ENCODE measurements around the gene REV3L. TPM values are rescaled to one million over a fixed set of nuclear protein-coding genes. Genes with fewer than 3 reads are reported as not detected.

The REV3L gene
- total RNA-seq, 1 experiment from 2014 or later = 25.3 TPM

DNA sequence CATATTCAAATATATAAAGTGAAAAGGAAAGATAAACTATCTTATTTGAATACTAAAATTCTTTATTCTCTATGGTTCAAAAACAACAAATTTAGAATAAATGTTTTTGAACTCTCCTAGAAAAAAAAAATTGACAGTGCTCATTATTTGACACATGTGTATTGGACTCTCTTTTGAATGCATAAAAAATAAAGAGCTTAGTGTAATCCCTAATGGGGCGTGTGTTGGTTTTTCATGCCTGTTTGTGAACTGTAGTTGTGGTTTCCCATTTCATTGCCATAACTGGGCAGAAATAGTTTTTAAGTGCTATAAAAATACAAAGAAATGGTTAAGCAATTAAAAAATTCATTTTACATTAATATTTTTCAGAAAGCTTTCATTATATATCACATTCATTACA lies 101.3 kb downstream of the REV3L start:
- H3K4me1 ChIP-seq (ENCODE audit: insufficient read depth, low read length) = peaks cover 12% of the 10 kb centered on the region
- ChIA-PET POLR2A (ENCODE audit: unreplicated experiment) (interaction anchor here (0.5 to 0.6 kb wide), 2 partner anchors 103 to 109 kb away, joined by 6 to 15 read pairs; no protein-coding TSS in a partner anchor), CTCF (interaction anchor here (0.6 kb wide), 1 partner anchor 20 kb away, joined by 3 read pairs; no protein-coding TSS in a partner anchor)
- no peaks in the 10 kb centered on the region for H3F3A ChIP-seq (ENCODE audit: low read length, unreplicated experiment)
- no peaks in the 10 kb centered on the region for H3K79me2 ChIP-seq (ENCODE audit: low read length)
- no peak overlapping the region for H3K9ac ChIP-seq (ENCODE audit: low read length)
- no peak overlapping the region for H3K4me3 ChIP-seq (ENCODE audit: low read length)
- peak; percentile 54 for ATAC-seq
- intact Hi-C loops (cut with micrococcal nuclease) = loop anchor here (5.0 kb wide), 2 partner anchors 46 to 101 kb away; partner anchors contain the start of gene REV3L
- H3K4me2 ChIP-seq (ENCODE audit: low read length) = no peak overlapping the region
- no peaks in the 10 kb centered on the region for H4K20me1 ChIP-seq (ENCODE audit: low read length)
- no peak for DNase-seq
- no TSS peak for BruUV-seq (replicated peaks)
- H2AFZ ChIP-seq (ENCODE audit: low read length) = no peak overlapping the region
- H3K36me3 ChIP-seq (ENCODE audit: low read depth, low read length) = no peaks in the 10 kb centered on the region
- TF ChIP-seq, protein P1, sequence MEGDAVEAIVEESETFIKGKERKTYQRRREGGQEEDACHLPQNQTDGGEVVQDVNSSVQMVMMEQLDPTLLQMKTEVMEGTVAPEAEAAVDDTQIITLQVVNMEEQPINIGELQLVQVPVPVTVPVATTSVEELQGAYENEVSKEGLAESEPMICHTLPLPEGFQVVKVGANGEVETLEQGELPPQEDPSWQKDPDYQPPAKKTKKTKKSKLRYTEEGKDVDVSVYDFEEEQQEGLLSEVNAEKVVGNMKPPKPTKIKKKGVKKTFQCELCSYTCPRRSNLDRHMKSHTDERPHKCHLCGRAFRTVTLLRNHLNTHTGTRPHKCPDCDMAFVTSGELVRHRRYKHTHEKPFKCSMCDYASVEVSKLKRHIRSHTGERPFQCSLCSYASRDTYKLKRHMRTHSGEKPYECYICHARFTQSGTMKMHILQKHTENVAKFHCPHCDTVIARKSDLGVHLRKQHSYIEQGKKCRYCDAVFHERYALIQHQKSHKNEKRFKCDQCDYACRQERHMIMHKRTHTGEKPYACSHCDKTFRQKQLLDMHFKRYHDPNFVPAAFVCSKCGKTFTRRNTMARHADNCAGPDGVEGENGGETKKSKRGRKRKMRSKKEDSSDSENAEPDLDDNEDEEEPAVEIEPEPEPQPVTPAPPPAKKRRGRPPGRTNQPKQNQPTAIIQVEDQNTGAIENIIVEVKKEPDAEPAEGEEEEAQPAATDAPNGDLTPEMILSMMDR (conservative IDR thresholded peaks at IDR 0.05; ENCODE audit: low read depth, low read length) = no peak
- TF ChIP-seq EZH2 (IDR thresholded peaks at IDR 0.05; ENCODE audit: low read length, unreplicated experiment) (no peak), EZH2phosphoT487 (IDR thresholded peaks at IDR 0.05; ENCODE audit: borderline replicate concordance, low read length) (no peak)
- no peak overlapping the region for H3K27ac ChIP-seq (ENCODE audit: low read length)
- no peaks in the 10 kb centered on the region for H3K27me3 ChIP-seq (ENCODE audit: low read length)
- H3K9me2 ChIP-seq (replicated peaks; ENCODE audit: low read length) = no peaks in the 10 kb centered on the region
- no peaks in the 10 kb centered on the region for H3K9me3 ChIP-seq (ENCODE audit: low read length)

- ChIA-PET POLR2A (ENCODE audit: unreplicated experiment) (interaction anchor here (0.5 kb wide), 1 partner anchor 109 kb away, joined by 6 read pairs; no protein-coding TSS in a partner anchor), CTCF (interaction anchor here (0.6 kb wide), 1 partner anchor 324 kb away, joined by 3 read pairs; no protein-coding TSS in a partner anchor)
- Histone ChIP-seq H4K20me1 (ENCODE audit: low read length) (no peaks in the 10 kb centered on the region), H3K9ac (ENCODE audit: low read length) (no peak overlapping the region), H3K9me3 (ENCODE audit: low read length) (no peaks in the 10 kb centered on the region), H3K36me3 (ENCODE audit: low read depth, low read length) (peaks cover 4% of the 10 kb centered on the region; the same call in 1 of the 2 replicates), H3K4me1 (ENCODE audit: insufficient read depth, low read length) (peaks cover 12% of the 10 kb centered on the region), H3F3A (ENCODE audit: low read length, unreplicated experiment) (no peaks in the 10 kb centered on the region), H3K79me2 (ENCODE audit: low read length) (no peaks in the 10 kb centered on the region), H3K27me3 (ENCODE audit: low read length) (no peaks in the 10 kb centered on the region), H3K4me3 (ENCODE audit: low read length) (no peak overlapping the region), H3K9me2 (replicated peaks; ENCODE audit: low read length) (no peaks in the 10 kb centered on the region), H3K4me2 (ENCODE audit: low read length) (no peak overlapping the region), H2AFZ (ENCODE audit: low read length) (no peak overlapping the region), H3K27ac (ENCODE audit: low read length) (no peak overlapping the region)
- intact Hi-C loops (cut with micrococcal nuclease) = loop anchor here (5.0 kb wide), 2 partner anchors 46 to 101 kb away; partner anchors contain the start of gene REV3L
- DNase-seq (peak; percentile 8), ATAC-seq (peak; percentile 51)
- TF ChIP-seq, protein P1 (conservative IDR thresholded peaks at IDR 0.05; ENCODE audit: low read depth, low read length) = no peak
- TF ChIP-seq EZH2 (IDR thresholded peaks at IDR 0.05; ENCODE audit: low read length, unreplicated experiment) (no peak), EZH2phosphoT487 (IDR thresholded peaks at IDR 0.05; ENCODE audit: borderline replicate concordance, low read length) (no peak)
- no TSS peak for BruUV-seq (replicated peaks)
Measured at GRCh38 chr6:111381123-111381522, 101.9 kb downstream of the REV3L start.

DNA sequence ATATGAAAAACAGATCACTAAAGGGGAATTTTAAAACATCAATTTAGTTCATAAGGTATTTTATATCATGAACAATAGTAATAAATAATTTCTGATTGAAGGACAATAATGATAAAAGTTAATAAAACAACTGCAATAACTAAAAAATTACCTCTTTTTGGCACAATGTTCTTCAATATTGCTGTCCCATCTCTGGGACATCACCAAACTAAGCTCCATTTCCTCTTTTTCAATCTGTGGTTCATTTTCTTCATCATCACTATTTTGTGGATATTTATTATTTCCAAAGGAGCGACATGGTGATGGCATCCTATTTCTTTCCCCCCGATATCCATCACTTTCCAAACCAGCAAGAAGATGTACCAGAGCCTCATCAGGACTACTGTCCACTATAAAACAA lies 103.2 kb downstream of the REV3L start:
- H3K36me3 ChIP-seq (ENCODE audit: low read depth, low read length) = peaks cover 4% of the 10 kb centered on the region; the same call in 1 of the 2 replicates

More for the DNA sequence above, 103.2 kb downstream of the REV3L start:
- Histone ChIP-seq H3K9me2 (replicated peaks; ENCODE audit: low read length) (no peaks in the 10 kb centered on the region), H3K27me3 (ENCODE audit: low read length) (no peaks in the 10 kb centered on the region), H3K79me2 (ENCODE audit: low read length) (no peaks in the 10 kb centered on the region), H4K20me1 (ENCODE audit: low read length) (no peaks in the 10 kb centered on the region), H2AFZ (ENCODE audit: low read length) (no peak overlapping the region), H3K4me2 (ENCODE audit: low read length) (no peak overlapping the region), H3K9me3 (ENCODE audit: low read length) (no peaks in the 10 kb centered on the region), H3K4me1 (ENCODE audit: insufficient read depth, low read length) (peaks cover 12% of the 10 kb centered on the region), H3K9ac (ENCODE audit: low read length) (no peak overlapping the region), H3K4me3 (ENCODE audit: low read length) (no peak overlapping the region), H3K27ac (ENCODE audit: low read length) (no peak overlapping the region), H3F3A (ENCODE audit: low read length, unreplicated experiment) (no peaks in the 10 kb centered on the region)
- CTCF ChIA-PET = no interaction called here
- no peak for ATAC-seq
- POLR2A ChIA-PET (ENCODE audit: unreplicated experiment) = no interaction called here
- intact Hi-C loops (cut with micrococcal nuclease) = loop anchor here (5.0 kb wide), 2 partner anchors 47 to 102 kb away; partner anchors contain the start of gene REV3L
- TF ChIP-seq EZH2 (IDR thresholded peaks at IDR 0.05; ENCODE audit: low read length, unreplicated experiment) (no peak), EZH2phosphoT487 (IDR thresholded peaks at IDR 0.05; ENCODE audit: borderline replicate concordance, low read length) (no peak)
- BruUV-seq (replicated peaks) = no TSS peak
- no peak for DNase-seq

All from PC-3 (cell line).